A549 treated with Hydrocortisone at 1 μM for 4 hours (cell line): ENCODE data around the gene PANK2. TPM values are rescaled to one million over a fixed set of nuclear protein-coding genes. Genes with fewer than 3 reads are reported as not detected.

Experiments used
- total RNA-seq: library from RNA; stranded (reverse); fragments of 200-300 nt; extraction: Qiagen RNA extraction; gene quantifications from 5 replicates; pipeline ENCODE4 v1.2.3, GENCODE V29; 2022

PANK2 gene
- total RNA-seq: 53.1 to 62.2 TPM (median 54.5 TPM) in 5 replicates

GRCh38 chr20:3888622-3889488 lies at the start of gene PANK2:
Gene PANK2, plus strand, starts transcription at chr20:3889387.

GRCh38 chr20:3846740-3847428 lies 42.3 kb upstream of the PANK2 start, which contains the start of gene MAVS:
Gene MAVS, plus strand, starts transcription at chr20:3846834. Its CDS starts 7,791 bp downstream, at chr20:3854625.

Other genes starting within 250 kb of the PANK2 start
- gene GFRA4, start 226.0 kb upstream of the PANK2 start, total RNA-seq: not detected in 5 replicates
- 0.05 to 0.17 TPM (median 0.09 TPM) in 4 of 5 replicates, not detected in the other for gene ADAM33, start 207.4 kb upstream of the PANK2 start, total RNA-seq
- gene SIGLEC1, start 176.8 kb upstream of the PANK2 start, total RNA-seq: 0.02 to 0.03 TPM (median 0.02 TPM) in 3 of 5 replicates, not detected in the others
- gene HSPA12B, start 156.7 kb upstream of the PANK2 start, total RNA-seq: 0.43 to 0.70 TPM (median 0.54 TPM) in 5 replicates
- 102 to 158 TPM (median 151 TPM) in 5 replicates for gene ADISSP, start 121.6 kb upstream of the PANK2 start, total RNA-seq
- gene SPEF1, start 107.9 kb upstream of the PANK2 start, total RNA-seq: 1.3 to 2.3 TPM (median 1.9 TPM) in 5 replicates
- gene CENPB, start 102.6 kb upstream of the PANK2 start, total RNA-seq: 101 to 123 TPM (median 120 TPM) in 5 replicates
- gene CDC25B, start 93.1 kb upstream of the PANK2 start, total RNA-seq: 208 to 221 TPM (median 209 TPM) in 5 replicates
- gene AP5S1, start 68.8 kb upstream of the PANK2 start, total RNA-seq: 15.1 to 18.7 TPM (median 17.1 TPM) in 5 replicates
- 18.1 to 27.2 TPM (median 23.2 TPM) in 5 replicates for gene MAVS, start 42.6 kb upstream of the PANK2 start, total RNA-seq
- gene RNF24, start 126.2 kb downstream of the PANK2 start, total RNA-seq: 12.8 to 17.2 TPM (median 15.7 TPM) in 5 replicates